HepG2 (cell line): ENCODE measurements around the gene NOP58. TPM values are rescaled to one million over a fixed set of nuclear protein-coding genes. Genes with fewer than 3 reads are reported as not detected.

Experiments used
- ARID4A ChIP-seq: sonication (generic); formaldehyde crosslinking; IDR thresholded peaks from 2 replicates; pipeline ENCODE4 v1.5.0; 2020; ENCODE audit warnings: mild to moderate bottlenecking, missing genetic modification reagents, borderline replicate concordance
- CHD2 ChIP-seq: IDR thresholded peaks from 2 replicates; pipeline ENCODE4 v1.6.1; 2011; ENCODE audit warnings: low read depth, low read length, improper control_type of control experiment
- HNRNPH1 ChIP-seq: fragments of 200-400 bp; formaldehyde crosslinking; optimal IDR thresholded peaks from 2 replicates; pipeline ENCODE3; 2017; ENCODE audit warnings: mild to moderate bottlenecking, low read depth, low read length
- PCBP2 ChIP-seq: fragments of 200-400 bp; formaldehyde crosslinking; optimal IDR thresholded peaks from 2 replicates; pipeline ENCODE3; 2018; ENCODE audit warnings: low read length, low read depth; ENCODE audit not compliant: poor library complexity, severe bottlenecking
- PITX1 ChIP-seq: sonication (generic); formaldehyde crosslinking; IDR thresholded peaks from 2 replicates; pipeline ENCODE4 v1.5.1; 2020; ENCODE audit warnings: mild to moderate bottlenecking, missing genetic modification reagents
- SNAPC4 ChIP-seq: sonication (generic); formaldehyde crosslinking; IDR thresholded peaks from 2 replicates; pipeline ENCODE4 v1.4.0; 2020; ENCODE audit warnings: mild to moderate bottlenecking, missing genetic modification reagents
- ZFP91 ChIP-seq: sonication (generic); formaldehyde crosslinking; IDR thresholded peaks from 2 replicates; pipeline ENCODE4 v1.9.0; 2022; ENCODE audit warnings: missing genetic modification reagents, mild to moderate bottlenecking, borderline replicate concordance
- ZNF546 ChIP-seq: sonication (generic); formaldehyde crosslinking; conservative IDR thresholded peaks from 2 replicates; pipeline ENCODE4 v1.8.1; 2023; ENCODE audit warnings: mild to moderate bottlenecking, missing genetic modification reagents
- ZNF687 ChIP-seq: sonication (generic); formaldehyde crosslinking; IDR thresholded peaks from 2 replicates; pipeline ENCODE4 v1.5.1; 2020; ENCODE audit warnings: mild to moderate bottlenecking, missing genetic modification reagents, moderate library complexity
- polyA plus RNA-seq, 8 experiments: library from polyadenylated mRNA; depleted of rRNA in 3 of 8; stranded (reverse) in 7 of 8; unstranded in 1 of 8; fragments of >200 nt; fragmentation: Illumina TruSeq in 4 of 8; extraction: Trizol in 4 of 8; gene quantifications; 2 replicates each; pipeline versions ENCODE4 v1.2.1 to v1.2.3, GENCODE V29; 2011 to 2016; ENCODE audit warnings: low read depth in 4 of 8, missing spikeins in 1 of 8, mixed read lengths in 1 of 8; ENCODE audit not compliant: insufficient read depth in 1 of 8
- total RNA-seq, 5 experiments: library from RNA; depleted of rRNA; stranded (reverse); fragments of >200 nt; fragmentation: Illumina TruSeq; extraction: Trizol; gene quantifications; 2 replicates each; pipeline ENCODE4 v1.2.3, GENCODE V29; 2016; ENCODE audit warnings: low read depth in 1 of 5

Gene NOP58
- total and polyA plus RNA-seq, 2 of the 13 experiments (the other 11 are each of a cell fraction or from before 2014, with no cell fraction given) = 74.9 to 203 TPM

GRCh38 chr2:202265467-202266277, at the start of gene NOP58 (continued):
- TF ChIP-seq ARID4A (CRISPR knock-in tag) (peak; percentile 97), HNRNPH1 (peak; percentile 57), CHD2 (peak; percentile 88), ZNF546 (peak; percentile 78; the same call in 1 of the 2 replicates), ZNF687 (CRISPR knock-in tag) (peak; percentile 98), PITX1 (CRISPR knock-in tag) (0 out of 2 replicates have a peak, but pooled peaks have one; percentile 61), SNAPC4 (CRISPR knock-in tag) (peak; percentile 94), PCBP2 (no peak), ZFP91 (CRISPR knock-in tag) (peak; percentile 95)
